CD4-positive, alpha-beta T cell treated with Interferon gamma for 1 hour (primary cell): ENCODE data around the gene DHRS3.

ENCODE experiments used
- DNase-seq: peaks from one replicate; pipeline ENCODE4 v3.0.0-alpha.2; 2020

DHRS3 gene

GRCh38 chr1:12615865-12616708 lies 1.9 kb downstream of the DHRS3 start:
- DNase-seq, result no peak

- DNase-seq, result no peak
Observed at GRCh38 chr1:12615159-12615864, 2.7 kb downstream of the DHRS3 start.

- no peak for DNase-seq
Observed at GRCh38 chr1:12614402-12615158, 3.4 kb downstream of the DHRS3 start.

GRCh38 chr1:12613180-12613579 lies 4.8 kb downstream of the DHRS3 start:
- DNase-seq, result no peak

- DNase-seq, result no peak
Observed at GRCh38 chr1:12610941-12611340, 7.1 kb downstream of the DHRS3 start.

- no peak for DNase-seq
Observed at GRCh38 chr1:12610305-12610935, 7.6 kb downstream of the DHRS3 start.

GRCh38 chr1:12609469-12610003 lies 8.5 kb downstream of the DHRS3 start:
- no peak for DNase-seq

- DNase-seq, result no peak
Observed at GRCh38 chr1:12608311-12608957, 9.6 kb downstream of the DHRS3 start.

- DNase-seq, result no peak
Observed at GRCh38 chr1:12607263-12607662, 10.7 kb downstream of the DHRS3 start.

- DNase-seq, result no peak
Observed at GRCh38 chr1:12604986-12605385, 13.0 kb downstream of the DHRS3 start.

- DNase-seq, result peak; percentile 73
Observed at GRCh38 chr1:12604114-12604874, 13.7 kb downstream of the DHRS3 start.

- DNase-seq, result no peak
Observed at GRCh38 chr1:12603224-12603623, 14.8 kb downstream of the DHRS3 start.

- no peak for DNase-seq
Observed at GRCh38 chr1:12602659-12603024, 15.4 kb downstream of the DHRS3 start.

- peak; percentile 66 for DNase-seq
Observed at GRCh38 chr1:12601700-12602658, 16.0 kb downstream of the DHRS3 start.

- peak; percentile 55 for DNase-seq
Observed at GRCh38 chr1:12600880-12601633, 17.0 kb downstream of the DHRS3 start.

GRCh38 chr1:12600335-12600734 lies 17.7 kb downstream of the DHRS3 start:
- no peak for DNase-seq

GRCh38 chr1:12599657-12600056 lies 18.4 kb downstream of the DHRS3 start:
- no peak for DNase-seq

- no peak for DNase-seq
Observed at GRCh38 chr1:12598974-12599373, 19.0 kb downstream of the DHRS3 start.

- no peak for DNase-seq
Observed at GRCh38 chr1:12597792-12598191, 20.2 kb downstream of the DHRS3 start.
